ENCODE measurements around the gene OSBP2.

Gene OSBP2

DNA sequence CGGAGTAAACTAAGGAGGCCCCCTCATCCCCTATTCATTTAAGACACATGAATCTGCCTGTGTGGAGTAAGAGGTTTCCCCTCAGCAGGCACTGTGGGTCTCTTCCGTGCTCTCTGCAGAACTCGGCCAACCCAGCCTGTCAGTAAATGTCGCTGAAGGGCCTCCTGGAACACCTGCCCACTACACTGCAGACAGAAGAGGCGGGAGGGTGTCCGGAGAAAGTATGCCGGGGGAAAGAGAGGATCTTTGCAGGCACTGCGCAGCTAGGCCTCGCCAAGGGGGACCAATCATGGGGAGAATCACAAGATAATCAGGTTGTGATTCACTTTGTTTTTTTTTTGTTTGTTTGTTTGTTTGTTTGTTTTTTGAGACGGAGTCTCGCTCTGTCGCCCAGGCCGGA is 163.1 kb downstream of the OSBP2 start:
- TF ChIP-seq, protein P1, sequence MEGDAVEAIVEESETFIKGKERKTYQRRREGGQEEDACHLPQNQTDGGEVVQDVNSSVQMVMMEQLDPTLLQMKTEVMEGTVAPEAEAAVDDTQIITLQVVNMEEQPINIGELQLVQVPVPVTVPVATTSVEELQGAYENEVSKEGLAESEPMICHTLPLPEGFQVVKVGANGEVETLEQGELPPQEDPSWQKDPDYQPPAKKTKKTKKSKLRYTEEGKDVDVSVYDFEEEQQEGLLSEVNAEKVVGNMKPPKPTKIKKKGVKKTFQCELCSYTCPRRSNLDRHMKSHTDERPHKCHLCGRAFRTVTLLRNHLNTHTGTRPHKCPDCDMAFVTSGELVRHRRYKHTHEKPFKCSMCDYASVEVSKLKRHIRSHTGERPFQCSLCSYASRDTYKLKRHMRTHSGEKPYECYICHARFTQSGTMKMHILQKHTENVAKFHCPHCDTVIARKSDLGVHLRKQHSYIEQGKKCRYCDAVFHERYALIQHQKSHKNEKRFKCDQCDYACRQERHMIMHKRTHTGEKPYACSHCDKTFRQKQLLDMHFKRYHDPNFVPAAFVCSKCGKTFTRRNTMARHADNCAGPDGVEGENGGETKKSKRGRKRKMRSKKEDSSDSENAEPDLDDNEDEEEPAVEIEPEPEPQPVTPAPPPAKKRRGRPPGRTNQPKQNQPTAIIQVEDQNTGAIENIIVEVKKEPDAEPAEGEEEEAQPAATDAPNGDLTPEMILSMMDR (IDR thresholded peaks at IDR 0.05; ENCODE audit: low read depth, low read length, poor library complexity, severe bottlenecking), result no peak
- no peak for TF ChIP-seq EZH2phosphoT487 (IDR thresholded peaks at IDR 0.05; ENCODE audit: borderline replicate concordance, low read length)
- Histone ChIP-seq H3K9me3 (ENCODE audit: control insufficient read depth, insufficient read depth, low read length) (no peaks in the 10 kb centered on the region), H3K4me3 (ENCODE audit: low read length) (no peak overlapping the region), H3K4me2 (ENCODE audit: low read length) (no peak overlapping the region), H3F3A (ENCODE audit: control insufficient read depth, insufficient read depth) (no peaks in the 10 kb centered on the region), H3K79me2 (ENCODE audit: control insufficient read depth, low read length) (no peaks in the 10 kb centered on the region), H4K20me1 (ENCODE audit: control insufficient read depth, insufficient read depth, low read depth, low read length) (no peaks in the 10 kb centered on the region), H3K27me3 (ENCODE audit: control insufficient read depth, low read length) (peaks cover 3% of the 10 kb centered on the region; the same call in 1 of the 2 replicates), H3K9me2 (replicated peaks; ENCODE audit: control insufficient read depth, low read length) (no peaks in the 10 kb centered on the region), H3K27ac (ENCODE audit: low read depth, low read length) (no peak overlapping the region), H3K36me3 (ENCODE audit: control insufficient read depth, low read length) (no peaks in the 10 kb centered on the region), H3K4me1 (ENCODE audit: control insufficient read depth, low read length) (no peaks in the 10 kb centered on the region)

DNA sequence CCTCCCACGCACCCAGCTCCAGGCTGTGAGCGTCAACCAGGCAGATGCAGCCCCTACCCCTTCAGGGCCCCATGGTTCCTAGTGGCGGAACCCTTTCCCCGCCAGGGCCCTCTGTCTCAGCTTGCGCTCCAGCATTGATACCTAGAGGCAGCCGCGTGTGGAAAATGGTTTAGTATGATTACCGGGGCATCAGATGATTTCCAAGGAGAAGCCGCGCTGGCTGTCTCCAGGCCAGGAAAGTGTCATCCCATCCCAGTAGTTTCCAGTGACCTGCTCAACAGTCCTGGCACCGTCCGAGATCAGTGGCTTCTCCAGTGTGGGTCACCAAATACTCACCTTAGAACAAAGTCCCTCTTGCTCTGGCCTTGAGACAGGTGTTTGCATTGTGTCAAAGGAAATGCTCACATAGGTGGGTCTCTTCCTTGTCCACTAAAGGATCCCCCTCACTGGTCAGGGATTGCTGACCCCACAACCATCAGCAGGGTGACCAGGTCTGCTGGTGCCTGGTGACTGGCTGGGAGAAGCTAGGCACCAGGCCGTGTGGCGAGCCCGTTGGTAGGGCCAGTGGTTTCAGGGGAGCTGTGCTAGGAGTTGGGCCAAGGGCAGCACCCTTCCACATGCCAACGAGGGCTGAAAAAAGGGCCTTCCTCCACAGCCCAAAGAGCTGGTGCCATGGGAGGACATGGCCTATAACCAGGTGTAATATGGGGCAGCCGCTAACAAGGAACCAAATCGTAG is 164.5 kb downstream of the OSBP2 start:
- Histone ChIP-seq H3K4me2 (ENCODE audit: low read length) (no peak overlapping the region), H3K36me3 (ENCODE audit: control insufficient read depth, low read length) (no peaks in the 10 kb centered on the region), H4K20me1 (ENCODE audit: control insufficient read depth, insufficient read depth, low read depth, low read length) (no peaks in the 10 kb centered on the region), H3K4me3 (ENCODE audit: low read length) (no peak overlapping the region), H3K27me3 (ENCODE audit: control insufficient read depth, low read length) (peaks cover 3% of the 10 kb centered on the region; the same call in 1 of the 2 replicates), H3F3A (ENCODE audit: control insufficient read depth, insufficient read depth) (no peaks in the 10 kb centered on the region), H3K4me1 (ENCODE audit: control insufficient read depth, low read length) (no peaks in the 10 kb centered on the region), H3K79me2 (ENCODE audit: control insufficient read depth, low read length) (no peaks in the 10 kb centered on the region), H3K9me2 (replicated peaks; ENCODE audit: control insufficient read depth, low read length) (no peaks in the 10 kb centered on the region), H3K9me3 (ENCODE audit: control insufficient read depth, insufficient read depth, low read length) (no peaks in the 10 kb centered on the region), H3K27ac (ENCODE audit: low read depth, low read length) (no peak overlapping the region)
- TF ChIP-seq, protein P1 (IDR thresholded peaks at IDR 0.05; ENCODE audit: low read depth, low read length, poor library complexity, severe bottlenecking), result no peak
- TF ChIP-seq EZH2phosphoT487 (IDR thresholded peaks at IDR 0.05; ENCODE audit: borderline replicate concordance, low read length), result no peak

DNA sequence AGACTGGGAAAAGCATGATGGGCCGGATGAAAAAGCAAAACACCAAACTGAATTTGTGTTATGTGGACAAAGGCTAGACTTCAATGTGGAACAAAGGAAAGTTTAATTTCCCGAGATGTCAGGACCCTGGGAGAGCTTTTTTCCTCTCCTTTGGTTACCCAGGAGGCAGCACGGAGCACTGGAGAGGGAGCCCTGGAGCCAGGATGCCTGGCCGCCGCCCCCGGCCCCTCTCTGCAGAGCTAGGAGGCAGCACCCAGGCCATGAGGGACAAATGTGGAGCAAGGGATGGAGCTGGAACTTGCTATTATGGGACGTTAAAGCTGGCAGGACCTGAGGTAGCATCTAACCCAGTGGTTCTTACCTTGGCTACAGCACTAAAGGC is 165.0 kb downstream of the OSBP2 start:
- Histone ChIP-seq H3K9me3 (ENCODE audit: control insufficient read depth, insufficient read depth, low read length) (no peaks in the 10 kb centered on the region), H3F3A (ENCODE audit: control insufficient read depth, insufficient read depth) (no peaks in the 10 kb centered on the region), H3K4me1 (ENCODE audit: control insufficient read depth, low read length) (no peaks in the 10 kb centered on the region), H3K27me3 (ENCODE audit: control insufficient read depth, low read length) (peaks cover 3% of the 10 kb centered on the region; the same call in 1 of the 2 replicates), H3K79me2 (ENCODE audit: control insufficient read depth, low read length) (no peaks in the 10 kb centered on the region), H3K36me3 (ENCODE audit: control insufficient read depth, low read length) (no peaks in the 10 kb centered on the region), H3K4me2 (ENCODE audit: low read length) (no peak overlapping the region), H3K4me3 (ENCODE audit: low read length) (no peak overlapping the region), H4K20me1 (ENCODE audit: control insufficient read depth, insufficient read depth, low read depth, low read length) (no peaks in the 10 kb centered on the region), H3K9me2 (replicated peaks; ENCODE audit: control insufficient read depth, low read length) (no peaks in the 10 kb centered on the region), H3K27ac (ENCODE audit: low read depth, low read length) (no peak overlapping the region)
- no peak for TF ChIP-seq EZH2phosphoT487 (IDR thresholded peaks at IDR 0.05; ENCODE audit: borderline replicate concordance, low read length)
- TF ChIP-seq, protein P1 (IDR thresholded peaks at IDR 0.05; ENCODE audit: low read depth, low read length, poor library complexity, severe bottlenecking), result no peak
